Left renal cortex interstitium (tissue), 4 donors: ENCODE results near the gene USP17L17. TPM values are rescaled to one million over a fixed set of nuclear protein-coding genes. Genes with fewer than 3 reads are reported as not detected.
"Not testable (repeated sequence)": the region's sequence is repeated elsewhere in the genome, so short reads cannot be mapped to it uniquely, and the experiment has no call there.

Source experiments
- DNase-seq, 4 donors: peaks; one replicate each; pipeline ENCODE4 v3.0.0-alpha.2; 2013; ENCODE audit warnings: low read depth in 4 of 4, low spot score in 2 of 4, missing footprints in 1 of 4
- polyA plus RNA-seq, 4 donors: library from polyadenylated mRNA; unstranded; fragments of 120-200 nt; gene quantifications; one replicate each; pipeline ENCODE4 v1.2.1, GENCODE V29; 2013; ENCODE audit not compliant: insufficient read length in 4 of 4

Gene USP17L17
- polyA plus RNA-seq, result not detected

GRCh38 chr4:9243579-9243978 lies at the start of gene USP17L17:
USP17L17 (plus strand) TSS chr4:9243879; CDS start chr4:9243879, 0 bp downstream.
- DNase-seq, result not testable (repeated sequence)

GRCh38 chr4:9210357-9210756 lies 33.3 kb upstream of the USP17L17 start, which contains the start of gene USP17L10:
USP17L10 (plus strand) TSS chr4:9210657; CDS start chr4:9210657, 0 bp downstream.
- not testable (repeated sequence) for DNase-seq

GRCh38 chr4:9214701-9215100 lies 29.0 kb upstream of the USP17L17 start:
- not testable (repeated sequence) for DNase-seq

- DNase-seq, result not testable (repeated sequence)
Observed at GRCh38 chr4:9215105-9215504, 28.6 kb upstream of the USP17L17 start, which contains the start of gene USP17L11. USP17L11 (plus strand) TSS chr4:9215405; CDS start chr4:9215405, 0 bp downstream.

GRCh38 chr4:9219852-9220251 lies 23.8 kb upstream of the USP17L17 start, which contains the start of gene USP17L12:
USP17L12 (plus strand) TSS chr4:9220152; CDS start chr4:9220152, 0 bp downstream.
- not testable (repeated sequence) for DNase-seq

GRCh38 chr4:9224596-9224995 lies 19.1 kb upstream of the USP17L17 start, which contains the start of gene USP17L13:
USP17L13 (plus strand) TSS chr4:9224896; CDS start chr4:9224896, 0 bp downstream.
- not testable (repeated sequence) for DNase-seq

GRCh38 chr4:9230249-9230648 lies 13.4 kb upstream of the USP17L17 start:
- DNase-seq, result not testable (repeated sequence)

- DNase-seq, result not testable (repeated sequence)
Observed at GRCh38 chr4:9234085-9234484, 9.6 kb upstream of the USP17L17 start, which contains the start of gene USP17L15. USP17L15 (plus strand) TSS chr4:9234385; CDS start chr4:9234385, 0 bp downstream.

GRCh38 chr4:9238461-9238860 lies 5.2 kb upstream of the USP17L17 start:
- not testable (repeated sequence) for DNase-seq

- not testable (repeated sequence) for DNase-seq
Observed at GRCh38 chr4:9247953-9248680, 4.4 kb downstream of the USP17L17 start, which contains the start of gene USP17L18. USP17L18 (plus strand) TSS chr4:9248630; CDS start chr4:9248630, 0 bp downstream.

GRCh38 chr4:9253078-9253477 lies 9.4 kb downstream of the USP17L17 start, which contains the start of gene USP17L19:
USP17L19 (plus strand) TSS chr4:9253378; CDS start chr4:9253378, 0 bp downstream.
- not testable (repeated sequence) for DNase-seq

- not testable (repeated sequence) for DNase-seq
Observed at GRCh38 chr4:9257824-9258223, 14.1 kb downstream of the USP17L17 start, which contains the start of gene USP17L20. USP17L20 (plus strand) TSS chr4:9258124; CDS start chr4:9258124, 0 bp downstream.

- DNase-seq, result not testable (repeated sequence)
Observed at GRCh38 chr4:9262572-9262971, 18.9 kb downstream of the USP17L17 start, which contains the start of gene USP17L21. USP17L21 (plus strand) TSS chr4:9262872; CDS start chr4:9262872, 0 bp downstream.

GRCh38 chr4:9267319-9267718 lies 23.6 kb downstream of the USP17L17 start, which contains the start of gene USP17L22:
USP17L22 (plus strand) TSS chr4:9267619; CDS start chr4:9267619, 0 bp downstream.
- not testable (repeated sequence) for DNase-seq

GRCh38 chr4:9271719-9272118 lies 28.0 kb downstream of the USP17L17 start:
- not testable (repeated sequence) for DNase-seq

Other genes with a start within 250 kb of the USP17L17 start
- gene FAM90A26, start 73.5 kb upstream of the USP17L17 start, polyA plus RNA-seq, result under 1 TPM in 1 of 4 donors, not detected in 3; 0.06 TPM
- gene USP17L10, start 33.2 kb upstream of the USP17L17 start, polyA plus RNA-seq, result not detected
- not detected for gene USP17L11, start 28.5 kb upstream of the USP17L17 start, polyA plus RNA-seq
- gene USP17L12, start 23.7 kb upstream of the USP17L17 start, polyA plus RNA-seq, result not detected
- gene USP17L13, start 19.0 kb upstream of the USP17L17 start, polyA plus RNA-seq, result not detected
- gene USP17L15, start 9.5 kb upstream of the USP17L17 start, polyA plus RNA-seq, result not detected
- gene USP17L18, start 4.8 kb downstream of the USP17L17 start, polyA plus RNA-seq, result not detected
- gene USP17L19, start 9.5 kb downstream of the USP17L17 start, polyA plus RNA-seq, result not detected
- not detected for gene USP17L20, start 14.2 kb downstream of the USP17L17 start, polyA plus RNA-seq
- not detected for gene USP17L21, start 19.0 kb downstream of the USP17L17 start, polyA plus RNA-seq
- under 1 TPM in 1 of 4 donors, not detected in 3; 0.13 TPM for gene USP17L22, start 23.7 kb downstream of the USP17L17 start, polyA plus RNA-seq
- not detected for gene USP17L24, start 81.3 kb downstream of the USP17L17 start, polyA plus RNA-seq
- not detected for gene USP17L25, start 86.0 kb downstream of the USP17L17 start, polyA plus RNA-seq
- gene USP17L26, start 90.8 kb downstream of the USP17L17 start, polyA plus RNA-seq, result not detected
- not detected for gene USP17L5, start 95.5 kb downstream of the USP17L17 start, polyA plus RNA-seq
- gene USP17L27, start 100.3 kb downstream of the USP17L17 start, polyA plus RNA-seq, result not detected
- gene USP17L28, start 105.0 kb downstream of the USP17L17 start, polyA plus RNA-seq, result not detected
- not detected for gene USP17L29, start 109.8 kb downstream of the USP17L17 start, polyA plus RNA-seq
- not detected for gene USP17L30, start 119.2 kb downstream of the USP17L17 start, polyA plus RNA-seq
- gene DEFB131A, start 200.5 kb downstream of the USP17L17 start, polyA plus RNA-seq, result not detected